SU-DHL-6 (cell line): ENCODE measurements around the gene PDE3A.

Experiments
- H2AFZ ChIP-seq: fragments of 200-600 bp; sonication (generic); 2 replicates; pipeline ENCODE4 v1.6.1; 2014; ENCODE audit warnings: low read depth, mild to moderate bottlenecking, moderate library complexity, mixed read lengths, antibody characterized with exemption, low read length; ENCODE audit not compliant: severe bottlenecking
- H3F3A ChIP-seq: fragments of 200-600 bp; shearing (Covaris generic); 2 replicates; pipeline ENCODE4 v1.6.0; 2016; ENCODE audit warnings: antibody characterized with exemption, mild to moderate bottlenecking; ENCODE audit not compliant: insufficient read depth
- H3K27ac ChIP-seq: fragments of 200-600 bp; sonication (generic); 2 replicates; pipeline ENCODE4 v1.5.1; 2016; ENCODE audit warnings: low read depth, mild to moderate bottlenecking, low read length, moderate library complexity, mixed read lengths
- H3K27me3 ChIP-seq: fragments of 200-600 bp; sonication (generic), shearing (Covaris generic); 2 replicates; pipeline ENCODE4 v1.6.0; 2014; ENCODE audit warnings: mild to moderate bottlenecking, low read length
- H3K36me3 ChIP-seq: fragments of 200-600 bp; sonication (generic); 2 replicates; pipeline ENCODE4 v1.6.1; 2014; ENCODE audit warnings: mild to moderate bottlenecking, low read length, mixed read lengths
- H3K4me2 ChIP-seq: fragments of 300-600, 200-600 bp; shearing (Covaris generic), sonication (generic); 2 replicates; pipeline ENCODE4 v1.6.0; 2014; ENCODE audit warnings: low read length, low read depth, mild to moderate bottlenecking; ENCODE audit not compliant: poor library complexity, severe bottlenecking
- H3K4me3 ChIP-seq: fragments of 200-600 bp; sonication (generic); 2 replicates; pipeline ENCODE4 v1.5.1; 2014; ENCODE audit warnings: antibody characterized with exemption, low read length, mild to moderate bottlenecking, mixed read lengths; ENCODE audit not compliant: insufficient read depth, poor library complexity, severe bottlenecking
- H3K79me2 ChIP-seq: fragments of 200-600 bp; sonication (generic); 2 replicates; pipeline ENCODE4 v1.6.1; 2014; ENCODE audit warnings: mild to moderate bottlenecking, low read length, moderate library complexity; ENCODE audit not compliant: insufficient read depth
- H3K9ac ChIP-seq: fragments of 200-600 bp; sonication (generic); 2 replicates; pipeline ENCODE4 v1.7.0; 2014; ENCODE audit warnings: mild to moderate bottlenecking, low read length
- H3K9me2 ChIP-seq: fragments of 200-600 bp; sonication (generic); replicated peaks from 2 replicates; pipeline ENCODE4 v1.6.1; 2014; ENCODE audit warnings: low read length; ENCODE audit not compliant: insufficient read depth
- H3K9me3 ChIP-seq: fragments of 200-600 bp; sonication (generic); 2 replicates; pipeline ENCODE4 v1.6.1; 2014; ENCODE audit warnings: low read length, mixed read lengths; ENCODE audit not compliant: insufficient read depth
- H4K20me1 ChIP-seq: fragments of 200-600 bp; sonication (generic); 2 replicates; pipeline ENCODE4 v1.6.1; 2014; ENCODE audit warnings: low read depth, mild to moderate bottlenecking, antibody characterized with exemption, low read length, moderate library complexity, mixed read lengths
- EZH2phosphoT487 ChIP-seq: fragments of 200-600 bp; sonication (generic), shearing (Covaris generic); conservative IDR thresholded peaks from 2 replicates; pipeline ENCODE4 v1.6.1; 2018; ENCODE audit warnings: mild to moderate bottlenecking, antibody characterized with exemption, low read length, moderate library complexity, mixed read lengths
- TF ChIP-seq, protein P1 (sequence below): fragments of 200-600 bp; sonication (generic); IDR thresholded peaks from one replicate; pipeline ENCODE4 v1.5.1; 2017; ENCODE audit warnings: antibody characterized with exemption, mild to moderate bottlenecking, low read length, moderate library complexity; ENCODE audit not compliant: insufficient read depth, poor library complexity, severe bottlenecking

Gene PDE3A

DNA sequence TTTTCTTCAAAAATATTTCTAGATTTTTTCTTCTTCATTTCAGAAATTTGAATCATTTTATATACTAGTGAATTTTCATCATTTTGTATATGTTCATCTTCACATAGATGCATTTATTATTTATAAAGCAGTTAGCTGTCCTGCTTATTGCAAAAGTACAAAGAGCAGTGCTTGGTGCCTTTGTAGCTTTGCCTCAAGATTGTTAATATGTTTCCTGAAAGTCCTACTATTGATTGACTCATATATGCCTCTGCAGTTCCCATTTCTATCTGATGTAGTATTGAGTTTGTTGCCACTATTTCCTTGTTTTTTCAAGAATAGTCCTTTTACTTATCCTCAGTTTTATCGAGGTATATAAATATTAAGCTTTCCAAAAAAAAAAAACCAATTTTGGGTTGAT, 89.7 kb downstream of the PDE3A start:
- Histone ChIP-seq H3K4me3 (no peak overlapping the region), H3K9ac (no peak overlapping the region), H3K36me3 (no peaks in the 10 kb centered on the region), H3K79me2 (no peaks in the 10 kb centered on the region), H4K20me1 (no peaks in the 10 kb centered on the region), H3K9me2 (no peaks in the 10 kb centered on the region), H3K9me3 (no peaks in the 10 kb centered on the region), H3K27ac (no peak overlapping the region), H2AFZ (no peak overlapping the region), H3F3A (no peaks in the 10 kb centered on the region), H3K4me2 (no peak overlapping the region), H3K27me3 (no peaks in the 10 kb centered on the region)
- TF ChIP-seq EZH2phosphoT487: no peak
- TF ChIP-seq, protein P1, sequence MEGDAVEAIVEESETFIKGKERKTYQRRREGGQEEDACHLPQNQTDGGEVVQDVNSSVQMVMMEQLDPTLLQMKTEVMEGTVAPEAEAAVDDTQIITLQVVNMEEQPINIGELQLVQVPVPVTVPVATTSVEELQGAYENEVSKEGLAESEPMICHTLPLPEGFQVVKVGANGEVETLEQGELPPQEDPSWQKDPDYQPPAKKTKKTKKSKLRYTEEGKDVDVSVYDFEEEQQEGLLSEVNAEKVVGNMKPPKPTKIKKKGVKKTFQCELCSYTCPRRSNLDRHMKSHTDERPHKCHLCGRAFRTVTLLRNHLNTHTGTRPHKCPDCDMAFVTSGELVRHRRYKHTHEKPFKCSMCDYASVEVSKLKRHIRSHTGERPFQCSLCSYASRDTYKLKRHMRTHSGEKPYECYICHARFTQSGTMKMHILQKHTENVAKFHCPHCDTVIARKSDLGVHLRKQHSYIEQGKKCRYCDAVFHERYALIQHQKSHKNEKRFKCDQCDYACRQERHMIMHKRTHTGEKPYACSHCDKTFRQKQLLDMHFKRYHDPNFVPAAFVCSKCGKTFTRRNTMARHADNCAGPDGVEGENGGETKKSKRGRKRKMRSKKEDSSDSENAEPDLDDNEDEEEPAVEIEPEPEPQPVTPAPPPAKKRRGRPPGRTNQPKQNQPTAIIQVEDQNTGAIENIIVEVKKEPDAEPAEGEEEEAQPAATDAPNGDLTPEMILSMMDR: no peak

DNA sequence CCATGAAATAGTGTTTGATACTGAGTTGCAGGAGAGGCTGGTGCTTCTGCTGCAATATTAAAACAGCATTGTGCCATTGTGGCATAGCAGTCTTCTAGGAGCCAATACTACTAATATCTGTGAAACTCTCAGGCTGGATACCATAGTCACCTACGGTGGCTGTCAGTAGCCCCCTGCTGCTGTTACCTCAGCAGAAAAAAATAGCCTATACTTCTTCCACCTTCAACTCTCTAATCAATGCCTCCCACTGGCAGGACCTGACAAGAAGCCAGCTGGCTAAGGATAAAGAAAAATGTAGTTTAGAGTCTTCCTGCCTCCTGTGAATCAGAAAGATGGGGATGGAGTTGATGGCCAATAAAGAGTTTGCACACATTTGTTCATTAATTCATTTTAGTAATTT, 91.6 kb downstream of the PDE3A start:
- Histone ChIP-seq H3K9ac (no peak overlapping the region), H4K20me1 (no peaks in the 10 kb centered on the region), H3K79me2 (no peaks in the 10 kb centered on the region), H3K27me3 (no peaks in the 10 kb centered on the region), H3K9me3 (no peaks in the 10 kb centered on the region), H3F3A (no peaks in the 10 kb centered on the region), H3K4me3 (no peak overlapping the region), H3K9me2 (no peaks in the 10 kb centered on the region), H3K4me2 (no peak overlapping the region), H3K36me3 (no peaks in the 10 kb centered on the region), H3K27ac (no peak overlapping the region), H2AFZ (no peak overlapping the region)
- TF ChIP-seq, protein P1: no peak
- no peak for TF ChIP-seq EZH2phosphoT487

DNA sequence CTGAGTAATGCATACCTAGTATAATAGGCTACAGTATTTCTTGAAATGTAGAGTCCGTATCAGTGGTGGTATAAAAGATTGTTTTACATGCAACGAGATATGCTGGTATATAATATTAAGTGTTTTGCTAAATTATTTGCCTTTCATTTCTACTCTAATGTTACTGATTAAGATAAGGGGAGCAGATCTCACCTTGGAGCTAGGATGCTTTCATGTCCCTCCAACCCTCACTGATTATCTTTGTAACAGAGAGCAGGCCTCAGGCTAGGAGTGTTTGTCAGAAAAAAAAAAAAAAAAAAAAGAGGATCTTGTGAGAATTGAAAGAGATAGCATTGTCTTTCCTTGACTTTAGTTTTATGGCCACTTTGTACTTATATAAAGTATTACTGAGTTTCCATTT, 92.6 kb downstream of the PDE3A start:
- Histone ChIP-seq H3K36me3 (no peaks in the 10 kb centered on the region), H3K9ac (no peak overlapping the region), H3K4me2 (no peak overlapping the region), H3K9me3 (no peaks in the 10 kb centered on the region), H3K27me3 (no peaks in the 10 kb centered on the region), H3K9me2 (no peaks in the 10 kb centered on the region), H3F3A (no peaks in the 10 kb centered on the region), H3K79me2 (no peaks in the 10 kb centered on the region), H3K27ac (no peak overlapping the region), H4K20me1 (no peaks in the 10 kb centered on the region), H3K4me3 (no peak overlapping the region), H2AFZ (no peak overlapping the region)
- TF ChIP-seq, protein P1: no peak
- no peak for TF ChIP-seq EZH2phosphoT487
